WERI-Rb-1 (cell line): ENCODE data around the gene BMAL1.

Experiments used
- DNase-seq: peaks from one replicate; pipeline ENCODE4 v3.0.0-alpha.2; 2020
- H3K27ac ChIP-seq: fragments of 250-450 bp; sonication (Bioruptor Pico); 2 replicates; pipeline ENCODE4 v1.5.1; 2020; ENCODE audit warnings: mild to moderate bottlenecking, moderate library complexity
- H3K27me3 ChIP-seq: fragments of 250-450 bp; sonication (Bioruptor Pico); 2 replicates; pipeline ENCODE4 v1.5.1; 2021; ENCODE audit warnings: mild to moderate bottlenecking, low read depth, moderate library complexity; ENCODE audit not compliant: insufficient read depth, severe bottlenecking
- H3K36me3 ChIP-seq: fragments of 250-450 bp; sonication (Bioruptor Pico); 2 replicates; pipeline ENCODE4 v1.5.1; 2020; ENCODE audit warnings: mild to moderate bottlenecking, moderate library complexity
- H3K4me3 ChIP-seq: 2 replicates; pipeline ENCODE4 v1.5.1; 2011; ENCODE audit warnings: low read depth, mild to moderate bottlenecking, control low read depth, low read length
- H3K9me3 ChIP-seq: fragments of 250-450 bp; sonication (Bioruptor Pico); 2 replicates; pipeline ENCODE4 v1.5.1; 2021; ENCODE audit warnings: mild to moderate bottlenecking, moderate library complexity; ENCODE audit not compliant: severe bottlenecking
- CTCF ChIP-seq: IDR thresholded peaks from 2 replicates; pipeline ENCODE4 v1.5.1; 2011; ENCODE audit warnings: low read depth, mild to moderate bottlenecking, control low read depth, inconsistent platforms, low read length

The BMAL1 gene

GRCh38 chr11:13336246-13336878 lies 58.8 kb downstream of the BMAL1 start:
- DNase-seq: no peak
- H3K4me3 ChIP-seq: no peak overlapping the region
- H3K9me3 ChIP-seq: no peaks in the 10 kb centered on the region
- no peak overlapping the region for H3K27ac ChIP-seq
- no peaks in the 10 kb centered on the region for H3K36me3 ChIP-seq
- TF ChIP-seq CTCF: no peak
- H3K27me3 ChIP-seq: no peaks in the 10 kb centered on the region

- H3K36me3 ChIP-seq: no peaks in the 10 kb centered on the region
- no peak overlapping the region for H3K27ac ChIP-seq
- no peak for TF ChIP-seq CTCF
Measured at GRCh38 chr11:13338019-13338426, 60.4 kb downstream of the BMAL1 start.

GRCh38 chr11:13338427-13339069 lies 61.0 kb downstream of the BMAL1 start:
- Histone ChIP-seq H3K9me3 (no peaks in the 10 kb centered on the region), H3K36me3 (no peaks in the 10 kb centered on the region), H3K27ac (no peak overlapping the region), H3K27me3 (no peaks in the 10 kb centered on the region), H3K4me3 (no peak overlapping the region)
- no peak for TF ChIP-seq CTCF
- DNase-seq: no peak

More at GRCh38 chr11:13338019-13338426, 60.4 kb downstream of the BMAL1 start:
- no peaks in the 10 kb centered on the region for H3K27me3 ChIP-seq
- H3K4me3 ChIP-seq: no peak overlapping the region
- no peaks in the 10 kb centered on the region for H3K9me3 ChIP-seq
- DNase-seq: no peak

- Histone ChIP-seq H3K4me3 (no peak overlapping the region), H3K9me3 (no peaks in the 10 kb centered on the region), H3K36me3 (no peaks in the 10 kb centered on the region), H3K27me3 (no peaks in the 10 kb centered on the region), H3K27ac (no peak overlapping the region)
- DNase-seq: no peak
- no peak for TF ChIP-seq CTCF
Measured at GRCh38 chr11:13339195-13340153, 61.9 kb downstream of the BMAL1 start.

- Histone ChIP-seq H3K27ac (no peak overlapping the region), H3K4me3 (no peak overlapping the region), H3K9me3 (no peaks in the 10 kb centered on the region), H3K27me3 (no peaks in the 10 kb centered on the region), H3K36me3 (no peaks in the 10 kb centered on the region)
- DNase-seq: no peak
- no peak for TF ChIP-seq CTCF
Measured at GRCh38 chr11:13341026-13341425, 63.4 kb downstream of the BMAL1 start.
